Trophoblast cell (in vitro differentiated cells and primary cell): Measurements from ENCODE around the gene ABLIM1.

Experiments
- DNase-seq, 2 donors: peaks; one replicate each; pipeline ENCODE4 v3.0.0-alpha.2; 2016
- H2AFZ ChIP-seq: 2 replicates; pipeline ENCODE4 v1.6.1; 2013; ENCODE audit warnings: low read length, moderate library complexity, mild to moderate bottlenecking; ENCODE audit not compliant: insufficient read depth, poor library complexity
- H2AK5ac ChIP-seq: 2 replicates; pipeline ENCODE4 v1.6.1; 2013; ENCODE audit warnings: mild to moderate bottlenecking, low read length
- H2BK120ac ChIP-seq: 2 replicates; pipeline ENCODE4 v1.6.1; 2013; ENCODE audit warnings: low read length, mild to moderate bottlenecking, moderate library complexity; ENCODE audit not compliant: insufficient read depth, poor library complexity
- H2BK12ac ChIP-seq: 2 replicates; pipeline ENCODE4 v1.6.1; 2013; ENCODE audit warnings: mild to moderate bottlenecking, low read length, moderate library complexity
- H2BK5ac ChIP-seq: 2 replicates; pipeline ENCODE4 v1.6.1; 2013; ENCODE audit warnings: low read length, low read depth, moderate library complexity, mild to moderate bottlenecking; ENCODE audit not compliant: poor library complexity
- H3K14ac ChIP-seq: 2 replicates; pipeline ENCODE4 v1.6.1; 2013; ENCODE audit warnings: mild to moderate bottlenecking, low read length
- H3K18ac ChIP-seq: 2 replicates; pipeline ENCODE4 v1.6.1; 2013; ENCODE audit warnings: mild to moderate bottlenecking, low read length
- H3K23ac ChIP-seq: 2 replicates; pipeline ENCODE4 v1.6.1; 2013; ENCODE audit warnings: low read length
- H3K27ac ChIP-seq: 2 replicates; pipeline ENCODE4 v1.5.1; 2013; ENCODE audit warnings: low read depth, mild to moderate bottlenecking, inconsistent platforms, low read length, moderate library complexity
- H3K27me3 ChIP-seq: 2 replicates; pipeline ENCODE4 v1.6.1; 2013; ENCODE audit warnings: inconsistent platforms, mild to moderate bottlenecking, low read length, moderate library complexity; ENCODE audit not compliant: insufficient read depth
- H3K36me3 ChIP-seq, 2 experiments: 1 replicate in 1 of 2; 2 replicates in 1 of 2; pipeline ENCODE4 v1.6.1; 2013; ENCODE audit warnings: low read length in 2 of 2, mild to moderate bottlenecking in 2 of 2, moderate library complexity in 1 of 2; ENCODE audit not compliant: insufficient read depth in 2 of 2, control insufficient read depth in 1 of 2
- H3K4ac ChIP-seq: 2 replicates; pipeline ENCODE4 v1.6.1; 2013; ENCODE audit warnings: low read depth, mild to moderate bottlenecking, low read length, moderate library complexity
- H3K4me1 ChIP-seq, 2 experiments: 1 replicate in 1 of 2; 2 replicates in 1 of 2; pipeline ENCODE4 v1.6.1; 2013; ENCODE audit warnings: low read length in 2 of 2, mild to moderate bottlenecking in 2 of 2, moderate library complexity in 1 of 2; ENCODE audit not compliant: insufficient read depth in 2 of 2, control insufficient read depth in 1 of 2
- H3K4me2 ChIP-seq: 2 replicates; pipeline ENCODE4 v1.6.1; 2013; ENCODE audit warnings: inconsistent platforms, mild to moderate bottlenecking, low read length, moderate library complexity
- H3K4me3 ChIP-seq: 2 replicates; pipeline ENCODE4 v1.5.1; 2013; ENCODE audit warnings: mild to moderate bottlenecking, low read depth, low read length, inconsistent platforms
- H3K79me1 ChIP-seq: one replicate; pipeline ENCODE4 v1.6.1; 2013; ENCODE audit warnings: low read length
- H3K79me2 ChIP-seq: 2 replicates; pipeline ENCODE4 v1.6.1; 2013; ENCODE audit warnings: low read length, mild to moderate bottlenecking; ENCODE audit not compliant: control insufficient read depth, insufficient read depth, poor library complexity
- H3K9ac ChIP-seq: 2 replicates; pipeline ENCODE4 v1.6.1; 2013; ENCODE audit warnings: mild to moderate bottlenecking, low read length
- H3K9me3 ChIP-seq: 2 replicates; pipeline ENCODE4 v1.6.1; 2013; ENCODE audit warnings: low read depth, mild to moderate bottlenecking, control low read depth, inconsistent platforms, low read length; ENCODE audit not compliant: insufficient read depth
- H4K12ac ChIP-seq: 2 replicates; pipeline ENCODE4 v1.6.1; 2013; ENCODE audit warnings: low read depth, mild to moderate bottlenecking, low read length, moderate library complexity
- H4K8ac ChIP-seq: 2 replicates; pipeline ENCODE4 v1.6.1; 2013; ENCODE audit warnings: low read depth, mild to moderate bottlenecking, low read length, moderate library complexity
- H4K91ac ChIP-seq: one replicate; pipeline ENCODE4 v1.6.1; 2013; ENCODE audit warnings: low read depth, mild to moderate bottlenecking, low read length, moderate library complexity
- WGBS: extraction: QIAGEN DNeasy Blood & Tissue Kit; methylation state at CpG from one replicate; pipeline ENCODE4 v1.1.7; 2013; ENCODE audit warnings: missing lambda C conversion rate; ENCODE audit not compliant: insufficient read length, insufficient coverage; ENCODE audit errors: extremely low coverage; 5-methylcytosine and 5-hydroxymethylcytosine counted together

Gene ABLIM1

GRCh38 chr10:114406455-114406854 is 251.6 kb downstream of the ABLIM1 start:
- Histone ChIP-seq H2AFZ (no peak overlapping the region), H3K79me1 (peaks cover 24% of the 10 kb centered on the region), H2BK120ac (no peak overlapping the region), H3K27me3 (no peaks in the 10 kb centered on the region), H3K14ac (no peak overlapping the region), H3K9me3 (no peaks in the 10 kb centered on the region), H4K91ac (no peak overlapping the region), H3K4ac (no peak overlapping the region), H3K23ac (no peak overlapping the region), H3K4me3 (no peak overlapping the region), H2AK5ac (no peak overlapping the region), H3K79me2 (peaks cover 23% of the 10 kb centered on the region), H2BK12ac (no peak overlapping the region), H3K27ac (no peak overlapping the region), H3K4me1 (peaks cover 10 to 15% of the 10 kb centered on the region in 2 experiments), H4K12ac (no peak overlapping the region), H3K9ac (no peak overlapping the region), H4K8ac (no peak overlapping the region), H3K36me3 (no peaks in the 10 kb centered on the region), H3K18ac (no peak overlapping the region), H3K4me2 (no peak overlapping the region), H2BK5ac (no peak overlapping the region)
- no CpG with 5 or more reads among the region's 1 CpG for WGBS
- DNase-seq: no peak

- Histone ChIP-seq H3K18ac (peak overlapping the region; percentile 98), H3K79me1 (peaks cover 24% of the 10 kb centered on the region), H4K12ac (no peak overlapping the region), H4K91ac (peak overlapping the region; percentile 88), H4K8ac (peak overlapping the region; percentile 86), H2AK5ac (no peak overlapping the region), H3K14ac (peak overlapping the region; percentile 95), H2BK12ac (peak overlapping the region; percentile 66), H3K4ac (peak overlapping the region; percentile 98), H2BK5ac (peak overlapping the region; percentile 82), H3K4me1 (peaks cover 17 to 22% of the 10 kb centered on the region in 2 experiments), H3K9me3 (no peaks in the 10 kb centered on the region), H3K4me3 (peak overlapping the region; percentile 97), H3K79me2 (peaks cover 24% of the 10 kb centered on the region), H2BK120ac (no peak overlapping the region), H3K27me3 (no peaks in the 10 kb centered on the region), H3K36me3 (no peaks in the 10 kb centered on the region), H3K23ac (no peak overlapping the region), H2AFZ (peak overlapping the region; percentile 99), H3K4me2 (peak overlapping the region; percentile 99), H3K27ac (no peak overlapping the region), H3K9ac (no peak overlapping the region)
- WGBS: no CpG with 5 or more reads among the region's 16 CpGs
- DNase-seq: no peak
Measured at GRCh38 chr10:114405011-114405350, 253.1 kb downstream of the ABLIM1 start.

DNA sequence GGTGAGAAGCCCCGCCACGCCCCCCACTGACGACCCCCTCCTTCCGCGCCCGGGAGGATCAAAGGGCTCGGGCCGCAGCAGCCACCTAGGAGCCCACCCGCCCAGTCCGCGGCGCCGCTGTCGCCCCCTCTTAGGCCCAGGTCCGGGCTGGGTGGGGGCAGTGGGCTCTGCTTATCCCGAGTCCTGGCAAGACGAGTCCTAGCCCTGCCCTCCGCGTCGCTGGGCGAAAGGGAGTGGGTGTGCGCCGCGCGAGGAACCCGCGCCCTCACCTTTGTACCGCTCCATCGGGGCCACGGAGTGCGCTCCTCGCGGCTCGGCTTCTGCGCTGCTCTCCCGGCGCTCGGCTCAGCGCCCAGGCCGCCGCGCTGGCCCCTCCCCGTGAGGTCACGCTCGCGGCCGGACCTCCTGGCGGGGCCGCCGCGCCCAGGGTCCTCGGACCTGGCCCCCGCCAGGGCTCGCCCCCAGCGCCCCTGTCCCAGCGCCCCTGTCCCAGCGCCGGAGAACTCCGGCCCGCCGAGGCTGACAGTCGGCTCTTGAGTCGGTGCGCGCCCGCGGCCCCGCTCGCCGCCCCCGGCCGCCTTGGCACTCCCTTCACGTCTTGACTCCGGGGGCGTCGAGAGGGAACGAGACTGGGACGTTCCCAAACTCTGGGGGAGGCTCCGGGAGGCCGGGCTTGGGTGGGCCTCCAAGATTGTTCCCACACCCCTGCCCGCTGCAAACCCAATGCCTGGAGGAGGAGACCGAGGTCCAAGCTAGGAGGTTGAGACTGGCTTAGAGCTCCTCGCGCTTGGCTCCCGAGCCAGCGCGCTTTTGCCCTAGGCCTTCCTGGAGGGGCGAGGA is 253.7 kb downstream of the ABLIM1 start, which contains the start of gene AFAP1L2:
Gene AFAP1L2, minus strand, starts transcription at position 332 of the 840 bp plus-strand sequence. Its CDS starts 47 bp downstream, at position 285.
- H3K4ac ChIP-seq: peak within 1 kb of the TSS; percentile 98
- peak within 1 kb of the TSS; percentile 97 for H3K4me3 ChIP-seq
- H3K27ac ChIP-seq: peak within 1 kb of the TSS; percentile 68
- H2AFZ ChIP-seq: peak within 1 kb of the TSS; percentile 99
- peak within 1 kb of the TSS; percentile 86 for H3K9ac ChIP-seq
- H4K8ac ChIP-seq: peak within 1 kb of the TSS; percentile 86
- peak within 1 kb of the TSS; percentile 99 for H3K4me2 ChIP-seq
- peaks cover 28% of the 10 kb centered on the region for H3K79me2 ChIP-seq
- H3K18ac ChIP-seq: peak within 1 kb of the TSS; percentile 98
- H2BK5ac ChIP-seq: peak within 1 kb of the TSS; percentile 82
- peak within 1 kb of the TSS; percentile 92 for H4K12ac ChIP-seq
- peak; percentile 23 to 57 for DNase-seq
- peak within 1 kb of the TSS; percentile 92 for H2AK5ac ChIP-seq
- H3K79me1 ChIP-seq: peaks cover 24% of the 10 kb centered on the region
- H4K91ac ChIP-seq: peak within 1 kb of the TSS; percentile 88
- H3K23ac ChIP-seq: no peak within 1 kb of the TSS
- H3K36me3 ChIP-seq: no peaks in the 10 kb centered on the region
- no peaks in the 10 kb centered on the region for H3K27me3 ChIP-seq
- H3K4me1 ChIP-seq: peaks cover 20 to 26% of the 10 kb centered on the region in 2 experiments
- H2BK12ac ChIP-seq: peak within 1 kb of the TSS; percentile 95
- H3K9me3 ChIP-seq: no peaks in the 10 kb centered on the region
- WGBS: no CpG with 5 or more reads among the region's 88 CpGs
- peak within 1 kb of the TSS; percentile 95 for H3K14ac ChIP-seq
- H2BK120ac ChIP-seq: peak within 1 kb of the TSS; percentile 91

GRCh38 chr10:114403541-114404161 is 254.4 kb downstream of the ABLIM1 start:
- H3K36me3 ChIP-seq: peaks cover 0 to under 1% of the 10 kb centered on the region in 2 experiments
- H3K27ac ChIP-seq: peak overlapping the region; percentile 38
- H3K18ac ChIP-seq: peak overlapping the region; percentile 98
- peak overlapping the region; percentile 64 for H2AFZ ChIP-seq
- H3K9me3 ChIP-seq: no peaks in the 10 kb centered on the region
- H2BK5ac ChIP-seq: peak overlapping the region; percentile 82
- H3K23ac ChIP-seq: no peak overlapping the region
- no CpG with 5 or more reads among the region's 44 CpGs for WGBS
- peak overlapping the region; percentile 91 for H2BK120ac ChIP-seq
- peak overlapping the region; percentile 67 for H2BK12ac ChIP-seq
- H3K79me1 ChIP-seq: peaks cover 24% of the 10 kb centered on the region
- H3K4me3 ChIP-seq: peak overlapping the region; percentile 97
- H3K14ac ChIP-seq: peak overlapping the region; percentile 95
- peak overlapping the region; percentile 63 for H4K12ac ChIP-seq
- DNase-seq: peak in 1 of 2 donors; percentile 28
- H3K4ac ChIP-seq: peak overlapping the region; percentile 98
- H3K4me2 ChIP-seq: peak overlapping the region; percentile 99
- peak overlapping the region; percentile 92 for H2AK5ac ChIP-seq
- H3K9ac ChIP-seq: peak overlapping the region; percentile 78
- H4K91ac ChIP-seq: peak overlapping the region; percentile 88
- H3K4me1 ChIP-seq: peaks cover 19 to 26% of the 10 kb centered on the region in 2 experiments
- H4K8ac ChIP-seq: peak overlapping the region; percentile 86
- peaks cover 28% of the 10 kb centered on the region for H3K79me2 ChIP-seq
- no peaks in the 10 kb centered on the region for H3K27me3 ChIP-seq
